GM19238 (cell line): ENCODE results near the gene ANKMY1.

Source experiments
- DNase-seq: peaks from one replicate; pipeline ENCODE4 v3.0.0; 2011; ENCODE audit warnings: low spot score; ENCODE audit not compliant: insufficient read length

Gene ANKMY1

DNA sequence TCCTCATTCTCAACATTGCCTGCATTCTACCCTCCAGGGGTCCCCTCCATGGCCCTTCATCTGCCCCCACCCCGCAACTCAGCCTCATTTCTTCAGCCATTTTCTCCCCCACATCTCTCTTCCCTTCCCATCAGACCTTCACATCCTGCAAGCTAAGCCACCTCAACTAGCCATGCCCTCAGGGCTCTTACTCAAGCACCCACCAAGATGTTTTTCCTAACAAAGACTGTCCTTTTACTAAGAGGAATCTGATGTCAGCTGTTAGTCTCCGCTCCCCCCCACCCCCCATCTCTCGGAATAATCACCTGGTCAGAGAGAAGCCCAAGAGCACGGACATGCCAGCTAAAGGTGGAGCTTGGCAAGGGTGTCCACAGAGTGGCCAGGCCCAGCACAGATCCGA lies 24.0 kb upstream of the ANKMY1 start:
- no peak for DNase-seq

DNA sequence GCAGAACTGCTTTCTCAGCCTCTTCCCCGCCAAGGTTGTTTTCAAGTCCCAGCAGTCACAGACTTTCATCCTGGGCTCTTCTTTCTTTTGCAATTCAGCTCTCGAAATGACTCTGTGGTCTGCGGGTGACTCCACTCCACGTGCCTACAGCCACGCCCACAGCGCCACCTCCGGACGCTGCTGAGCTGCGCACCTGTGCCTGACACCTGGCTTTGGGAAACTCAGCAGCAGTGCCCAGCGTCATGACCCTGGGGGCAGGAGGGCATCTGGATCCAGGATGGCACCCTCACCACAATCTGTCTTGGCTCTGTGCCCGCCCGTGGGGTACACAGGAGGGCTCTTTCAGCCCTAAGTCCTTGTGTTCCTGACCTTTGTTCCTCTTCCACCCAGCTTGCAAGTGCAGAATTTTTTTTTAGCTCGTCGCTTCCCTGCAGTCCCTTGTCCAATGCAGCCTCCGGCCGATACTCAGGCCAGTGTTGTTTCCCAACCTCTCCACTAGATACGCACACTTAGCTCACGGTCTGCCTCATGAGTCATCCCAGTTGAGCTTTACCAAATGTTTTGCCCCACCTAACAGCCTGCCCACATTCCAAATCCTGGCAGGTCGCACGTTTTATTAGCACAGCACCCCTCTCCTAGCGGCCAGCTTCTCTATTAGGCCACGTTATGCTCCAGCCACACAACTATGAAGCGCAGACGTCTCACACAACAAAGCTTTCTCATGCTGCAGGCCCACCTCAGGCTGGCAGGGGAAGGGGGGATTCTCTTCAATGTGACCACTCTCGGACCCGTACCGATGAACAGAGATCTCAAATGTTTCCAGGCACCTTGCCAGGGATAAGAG lies 22.2 kb upstream of the ANKMY1 start:
- DNase-seq: no peak

DNA sequence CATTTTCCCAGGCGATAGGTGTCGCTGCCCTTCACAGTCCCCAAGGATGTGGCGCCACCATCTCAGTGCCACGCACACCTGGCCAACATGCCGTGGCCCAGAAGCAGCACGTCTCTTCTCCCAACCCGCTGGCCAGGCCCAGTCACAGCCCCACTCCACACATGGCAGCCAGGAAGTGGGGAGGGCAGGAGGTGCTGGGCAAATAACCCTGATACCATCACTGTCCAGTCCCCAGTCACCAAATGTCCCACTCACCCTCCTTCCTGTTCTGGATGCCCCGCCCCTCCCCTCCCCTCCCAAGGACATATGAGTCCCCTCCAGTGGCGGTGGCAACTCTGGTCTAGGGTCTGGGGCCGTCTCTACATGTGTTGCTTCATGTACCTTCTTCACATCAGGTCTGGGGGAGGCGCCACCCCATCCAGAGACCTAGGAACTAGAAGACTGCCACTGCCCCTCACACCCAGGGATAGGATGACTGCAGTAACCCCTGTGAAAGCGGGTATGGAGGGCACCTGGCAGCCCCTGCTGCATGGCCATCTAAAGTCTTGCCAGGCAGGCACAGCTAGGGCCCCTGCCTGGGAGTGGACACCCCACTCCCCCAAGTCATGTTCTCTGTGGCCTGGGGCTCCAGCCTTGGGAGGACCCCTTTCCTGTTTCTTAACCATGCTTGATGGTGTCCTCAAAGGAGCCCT lies 21.4 kb upstream of the ANKMY1 start:
- DNase-seq: no peak

DNA sequence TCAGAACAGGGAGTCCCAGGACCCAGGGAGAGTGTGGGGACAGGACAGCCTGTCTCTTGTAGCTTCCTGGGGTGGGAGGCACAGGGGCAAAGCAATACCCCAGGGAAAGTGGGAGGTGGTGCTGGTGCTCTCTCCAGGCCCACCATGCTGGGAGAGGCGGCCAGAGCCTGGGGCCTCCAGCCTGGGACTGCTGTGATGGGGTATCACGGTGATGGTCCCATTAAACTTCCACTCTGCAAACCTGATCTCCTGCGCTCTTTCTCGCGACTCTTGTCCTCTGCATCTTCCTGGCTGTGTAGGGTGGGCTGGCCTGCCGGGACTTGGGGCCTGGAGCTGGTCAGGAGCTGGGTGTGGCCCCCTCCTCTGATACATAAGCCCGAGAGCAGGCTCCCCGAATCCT lies 20.7 kb upstream of the ANKMY1 start:
- no peak for DNase-seq

DNA sequence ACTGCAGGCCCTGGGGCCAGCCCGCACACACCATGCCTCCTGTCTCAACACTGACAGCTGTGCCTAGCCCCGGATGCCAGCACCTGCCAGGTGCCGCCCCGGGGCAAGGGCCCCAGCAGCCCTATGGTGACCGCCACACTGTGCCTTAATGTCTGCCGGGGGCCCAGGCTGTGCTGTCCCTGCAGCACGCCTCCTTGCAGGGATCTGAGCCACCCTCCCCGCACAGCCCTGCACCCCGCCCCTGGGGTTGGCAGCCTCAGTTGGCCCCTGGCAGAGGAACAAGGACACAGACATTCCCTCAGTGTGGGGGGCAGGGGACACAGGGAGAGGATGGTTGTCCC lies 20.3 kb upstream of the ANKMY1 start:
- no peak for DNase-seq

DNA sequence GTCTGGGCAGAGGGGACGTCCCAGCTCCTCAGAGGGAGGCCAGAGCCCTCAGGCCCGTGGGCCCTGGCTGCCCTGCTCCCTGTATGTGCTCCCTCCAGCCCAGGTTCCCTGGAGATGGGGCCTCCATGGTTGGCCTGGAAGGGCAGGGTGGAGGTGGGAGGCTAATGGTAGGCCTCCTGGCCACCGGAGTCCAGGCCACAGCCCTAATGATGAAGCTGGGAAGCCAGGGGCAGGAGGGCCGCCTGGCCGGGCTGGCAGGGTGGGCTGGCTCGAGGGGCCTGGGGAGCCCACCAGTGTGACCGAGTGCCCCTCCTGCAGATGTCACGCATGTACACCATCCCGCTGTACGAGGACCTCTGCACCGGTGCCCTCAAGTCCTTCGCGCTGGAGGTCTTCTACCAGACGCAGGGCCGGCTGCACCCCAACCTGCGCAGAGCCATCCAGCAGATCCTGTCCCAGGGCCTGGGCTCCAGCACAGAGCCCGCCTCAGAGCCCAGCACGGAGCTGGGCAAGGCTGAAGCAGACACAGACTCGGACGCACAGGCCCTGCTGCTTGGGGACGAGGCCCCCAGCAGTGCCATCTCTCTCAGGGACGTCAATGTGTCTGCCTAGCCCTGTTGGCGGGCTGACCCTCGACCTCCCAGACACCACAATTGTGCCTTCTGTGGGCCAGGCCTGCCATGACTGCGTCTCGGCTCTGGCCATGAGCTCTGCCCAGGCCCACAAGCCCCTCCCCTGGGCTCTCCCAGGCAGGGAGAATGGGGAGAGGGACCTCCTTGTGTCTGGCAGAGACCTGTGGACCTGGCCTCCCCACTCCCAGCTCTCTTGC lies 19.7 kb upstream of the ANKMY1 start:
- DNase-seq: no peak

DNA sequence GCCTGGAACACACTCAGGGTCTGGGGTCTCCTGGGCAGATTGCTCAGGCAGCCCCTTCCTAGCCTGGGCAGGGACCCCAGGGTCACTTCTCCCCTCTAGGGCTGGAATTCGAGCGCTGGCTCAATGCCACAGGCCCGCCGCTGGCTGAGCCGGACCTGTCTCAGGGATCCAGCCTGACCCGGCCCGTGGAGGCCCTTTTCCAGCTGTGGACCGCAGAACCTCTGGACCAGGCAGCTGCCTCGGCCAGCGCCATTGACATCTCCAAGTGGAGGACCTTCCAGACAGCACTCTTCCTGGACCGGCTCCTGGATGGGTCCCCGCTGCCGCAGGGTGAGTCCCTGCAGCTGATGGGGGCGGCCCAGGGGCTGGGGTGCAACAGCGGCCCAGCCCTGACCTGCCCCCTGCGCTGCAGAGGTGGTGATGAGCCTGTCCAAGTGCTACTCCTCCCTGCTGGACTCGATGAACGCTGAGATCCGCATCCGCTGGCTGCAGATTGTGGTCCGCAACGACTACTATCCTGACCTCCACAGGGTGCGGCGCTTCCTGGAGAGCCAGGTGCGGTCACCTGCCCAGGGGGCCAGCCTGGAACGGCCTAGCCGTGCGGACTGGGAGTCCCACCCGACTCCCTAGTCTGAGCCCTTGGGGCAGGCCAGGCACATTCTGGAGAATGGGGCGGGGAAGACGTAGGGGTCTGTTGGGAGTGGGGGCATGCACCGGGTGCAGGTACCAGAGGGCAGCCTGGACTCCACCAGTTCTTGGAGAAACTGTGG lies 18.8 kb upstream of the ANKMY1 start:
- DNase-seq: no peak

DNA sequence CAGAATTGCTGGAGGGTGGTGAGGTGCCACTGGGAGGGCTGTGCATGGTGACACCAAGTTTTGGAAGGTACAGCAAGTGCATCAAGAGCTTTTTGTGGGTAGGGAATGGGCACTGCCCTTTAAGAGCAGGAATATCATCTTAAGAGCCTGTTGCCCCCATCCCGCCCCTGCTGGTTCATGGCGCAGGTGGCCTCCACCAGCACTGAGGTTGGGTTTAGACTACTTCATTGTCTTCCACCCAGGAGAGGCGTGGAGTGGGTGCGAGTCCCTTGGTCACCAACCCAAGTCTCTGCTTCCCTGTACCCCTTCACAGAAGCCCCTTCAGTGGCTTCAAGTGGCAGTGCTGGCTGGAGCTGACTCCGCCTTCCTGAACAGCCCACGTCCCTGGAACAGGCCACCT lies 18.2 kb upstream of the ANKMY1 start:
- DNase-seq: no peak

DNA sequence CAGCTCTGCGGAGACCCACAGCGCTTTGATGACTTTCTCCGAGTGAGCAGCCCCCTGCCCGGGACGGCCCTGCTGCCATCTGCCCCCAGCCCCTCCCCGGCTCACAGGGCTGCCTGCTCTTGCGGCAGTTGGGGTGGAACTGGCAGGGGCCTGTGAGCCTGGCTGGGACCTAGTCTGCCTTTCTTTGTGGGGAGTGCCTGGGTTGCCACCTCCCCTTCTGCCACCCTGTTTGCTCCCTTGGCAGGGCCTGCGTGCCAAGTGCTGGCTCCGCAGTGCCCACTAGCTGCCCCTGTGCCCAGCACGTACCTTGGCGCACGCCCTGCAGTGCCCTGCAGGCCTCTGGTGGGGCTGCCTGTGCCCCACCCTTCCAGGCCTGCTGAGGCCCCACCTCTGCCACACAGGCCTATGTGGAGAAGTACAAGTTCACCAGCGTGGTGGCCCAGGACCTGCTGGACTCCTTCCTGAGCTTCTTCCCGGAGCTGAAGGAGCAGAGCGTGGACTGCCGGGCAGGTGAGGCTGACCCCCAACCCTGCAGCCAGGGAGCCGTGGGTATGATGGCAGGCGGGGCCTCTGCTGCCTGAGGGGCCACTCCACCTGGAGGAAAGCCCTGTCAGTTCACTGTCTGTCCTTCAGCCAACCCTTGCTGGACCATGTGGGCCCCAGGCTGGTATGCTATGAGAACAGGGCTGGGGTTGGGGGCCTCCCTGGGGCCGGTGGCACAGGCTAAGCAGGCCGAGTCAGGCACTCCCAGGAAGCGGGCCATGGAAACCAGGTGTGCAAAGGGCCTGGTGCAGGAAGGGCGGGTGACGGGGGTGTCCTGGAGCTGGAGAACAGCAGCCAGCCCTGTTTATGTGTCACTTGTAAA lies 17.5 kb upstream of the ANKMY1 start:
- no peak for DNase-seq

DNA sequence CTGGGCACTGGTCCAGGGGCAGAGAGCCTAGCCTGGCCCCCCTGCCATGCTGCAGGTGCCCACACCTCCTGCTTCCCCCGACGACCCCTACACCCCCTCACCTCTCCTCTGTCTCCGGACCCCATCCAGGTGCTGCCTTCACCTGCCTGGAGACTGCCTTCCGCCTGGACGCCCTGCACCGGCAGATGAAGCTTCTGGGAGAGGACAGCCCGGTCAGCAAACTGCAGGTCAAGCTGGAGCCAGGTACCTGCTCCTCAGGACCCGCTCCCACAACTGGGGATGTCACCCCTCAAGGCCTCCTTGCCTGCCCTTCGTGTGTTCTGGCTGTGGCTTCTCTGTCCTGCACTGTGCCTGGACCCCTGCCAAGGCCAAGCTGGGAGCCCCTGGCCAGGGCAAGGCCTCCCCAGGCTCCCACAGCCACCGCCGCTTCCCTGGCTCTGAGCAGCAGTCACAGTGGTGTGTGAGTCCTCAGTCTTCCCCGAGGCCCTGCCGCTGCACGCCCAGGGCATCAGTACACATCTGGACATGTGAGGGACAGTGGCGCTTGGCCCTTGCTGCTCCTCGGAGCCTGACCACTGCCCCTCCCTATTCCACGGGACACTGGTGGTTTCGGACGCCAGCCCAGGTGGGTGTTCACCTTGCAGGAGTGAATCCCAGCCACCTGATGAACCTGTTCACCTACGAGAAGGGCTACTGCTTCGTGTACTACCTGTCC lies 16.8 kb upstream of the ANKMY1 start:
- DNase-seq: no peak

DNA sequence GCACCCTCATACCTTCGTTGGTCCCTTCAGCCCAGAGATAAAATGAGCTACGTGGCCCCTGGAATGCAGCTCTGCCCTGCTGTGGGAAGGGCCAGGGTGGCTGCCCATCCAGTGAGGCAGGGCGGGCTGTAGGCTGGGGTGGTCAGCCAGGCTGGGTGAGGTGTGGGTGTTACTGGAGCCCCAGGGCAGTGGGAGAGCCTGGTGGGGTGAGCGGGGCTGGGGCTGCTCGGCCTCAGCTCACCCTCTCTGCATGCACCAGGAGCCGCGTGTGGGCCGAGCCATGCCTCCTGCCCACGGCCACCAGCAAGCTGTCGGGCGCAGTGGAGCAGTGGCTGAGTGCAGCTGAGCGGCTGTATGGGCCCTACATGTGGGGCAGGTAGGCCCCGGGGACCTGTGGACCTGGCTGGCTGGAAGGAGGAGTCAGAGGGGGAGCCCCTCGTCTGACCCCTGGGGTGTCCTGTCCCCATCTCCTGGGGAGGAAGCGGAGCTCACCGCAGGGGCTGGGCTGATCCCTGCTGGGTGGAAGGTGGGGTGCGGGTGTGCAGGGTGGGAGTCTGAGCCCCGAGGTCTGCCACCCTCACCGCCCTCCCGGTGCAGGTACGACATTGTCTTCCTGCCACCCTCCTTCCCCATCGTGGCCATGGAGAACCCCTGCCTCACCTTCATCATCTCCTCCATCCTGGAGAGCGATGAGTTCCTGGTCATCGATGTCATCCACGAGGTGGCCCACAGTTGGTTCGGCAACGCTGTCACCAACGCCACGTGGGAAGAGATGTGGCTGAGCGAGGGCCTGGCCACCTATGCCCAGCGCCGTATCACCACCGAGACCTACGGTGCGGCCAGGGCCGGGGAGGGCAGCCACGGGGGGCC lies 16.0 kb upstream of the ANKMY1 start:
- no peak for DNase-seq

DNA sequence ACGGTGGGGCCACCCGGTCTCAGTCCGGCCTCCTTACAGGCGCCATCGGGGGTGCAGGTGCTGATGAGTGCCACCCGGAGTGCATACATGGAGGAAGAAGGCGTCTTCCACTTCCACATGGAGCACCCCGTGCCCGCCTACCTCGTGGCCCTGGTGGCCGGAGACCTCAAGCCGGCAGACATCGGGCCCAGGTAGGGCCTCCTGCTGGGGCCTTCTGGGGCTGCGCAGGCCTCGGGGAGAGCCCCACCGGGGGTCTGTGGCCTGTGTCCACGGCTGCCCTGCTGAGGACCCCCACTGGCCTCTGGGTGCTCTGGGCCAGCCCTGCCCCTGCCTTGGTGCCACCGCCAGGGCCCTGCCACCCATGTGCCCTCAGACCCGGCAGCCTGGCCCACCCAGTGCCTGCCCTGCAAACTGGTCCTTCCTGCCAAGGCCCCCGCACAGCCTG lies 15.3 kb upstream of the ANKMY1 start:
- no peak for DNase-seq

DNA sequence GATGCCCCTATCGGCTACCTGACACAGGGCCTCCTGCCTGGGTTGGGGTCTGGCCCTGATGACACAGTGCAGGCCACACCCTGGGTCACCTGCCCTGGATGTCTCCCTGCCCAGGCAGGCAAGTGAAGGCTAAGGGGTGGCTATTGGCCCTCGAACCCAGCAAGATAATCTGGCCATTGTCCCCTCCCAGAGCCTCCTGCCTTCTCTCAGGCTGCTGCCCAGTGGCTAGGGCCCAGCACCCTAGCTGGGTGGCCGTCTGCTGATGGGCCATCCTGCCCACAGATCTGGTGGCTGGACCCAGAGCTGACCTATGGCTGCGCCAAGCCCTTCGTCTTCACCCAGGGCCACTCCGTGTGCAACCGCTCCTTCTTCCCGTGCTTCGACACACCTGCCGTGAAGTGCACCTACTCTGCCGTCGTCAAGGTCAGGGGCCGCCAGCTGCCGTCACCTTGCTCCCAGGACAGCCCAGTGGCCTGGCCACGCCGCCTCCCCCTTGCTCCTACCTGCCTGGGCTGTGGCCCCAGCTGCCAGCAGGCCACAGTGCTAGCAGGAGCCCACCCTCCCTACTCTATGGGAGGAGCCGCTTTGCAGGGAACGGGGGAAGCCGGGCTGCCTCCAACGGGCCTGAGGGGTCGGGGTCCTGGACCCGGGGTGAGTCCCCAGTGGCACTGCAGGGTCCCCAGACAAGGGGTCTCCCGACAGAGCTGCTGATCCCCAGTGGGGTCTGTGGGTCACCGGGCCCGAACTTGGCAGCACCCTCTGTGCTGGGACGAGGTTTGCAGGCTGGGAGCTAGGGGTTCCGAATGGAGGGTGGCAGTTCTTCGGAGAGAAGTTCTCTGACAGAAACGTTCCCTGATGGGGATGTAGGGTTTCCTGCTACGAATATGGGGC lies 14.6 kb upstream of the ANKMY1 start:
- DNase-seq: no peak

DNA sequence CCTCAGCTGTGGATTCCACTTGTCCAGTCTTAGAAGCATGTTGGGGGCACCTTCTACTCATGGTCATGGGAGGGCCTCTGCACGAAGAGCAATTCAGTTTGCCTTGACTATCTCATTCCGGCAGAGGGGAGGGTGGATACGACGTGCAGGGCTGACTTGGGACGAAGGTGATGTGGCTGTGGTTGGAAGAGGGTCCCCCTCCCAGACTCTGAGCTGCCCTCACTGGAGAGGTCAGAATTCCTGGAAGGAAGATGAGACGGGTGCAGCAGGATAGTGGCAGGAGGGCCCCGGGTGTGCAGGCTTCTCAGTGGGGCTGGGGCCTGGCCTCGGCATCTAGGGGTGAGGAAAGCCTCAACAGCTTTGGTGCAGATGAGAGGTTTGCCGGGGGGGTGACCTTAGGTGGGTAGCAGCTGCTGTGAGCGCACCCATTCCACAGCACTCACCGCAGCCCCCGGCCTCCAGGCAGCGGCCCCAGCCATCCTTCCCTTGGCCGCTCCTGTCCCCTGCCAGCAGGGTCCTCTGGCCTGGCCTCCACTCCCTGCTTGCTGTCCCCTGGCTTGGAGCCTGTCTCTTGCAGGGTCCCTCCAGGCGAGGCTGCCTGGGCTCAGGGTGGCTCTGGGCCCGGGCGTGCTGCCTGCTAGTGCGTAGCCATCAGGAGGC lies 13.7 kb upstream of the ANKMY1 start:
- no peak for DNase-seq

DNA sequence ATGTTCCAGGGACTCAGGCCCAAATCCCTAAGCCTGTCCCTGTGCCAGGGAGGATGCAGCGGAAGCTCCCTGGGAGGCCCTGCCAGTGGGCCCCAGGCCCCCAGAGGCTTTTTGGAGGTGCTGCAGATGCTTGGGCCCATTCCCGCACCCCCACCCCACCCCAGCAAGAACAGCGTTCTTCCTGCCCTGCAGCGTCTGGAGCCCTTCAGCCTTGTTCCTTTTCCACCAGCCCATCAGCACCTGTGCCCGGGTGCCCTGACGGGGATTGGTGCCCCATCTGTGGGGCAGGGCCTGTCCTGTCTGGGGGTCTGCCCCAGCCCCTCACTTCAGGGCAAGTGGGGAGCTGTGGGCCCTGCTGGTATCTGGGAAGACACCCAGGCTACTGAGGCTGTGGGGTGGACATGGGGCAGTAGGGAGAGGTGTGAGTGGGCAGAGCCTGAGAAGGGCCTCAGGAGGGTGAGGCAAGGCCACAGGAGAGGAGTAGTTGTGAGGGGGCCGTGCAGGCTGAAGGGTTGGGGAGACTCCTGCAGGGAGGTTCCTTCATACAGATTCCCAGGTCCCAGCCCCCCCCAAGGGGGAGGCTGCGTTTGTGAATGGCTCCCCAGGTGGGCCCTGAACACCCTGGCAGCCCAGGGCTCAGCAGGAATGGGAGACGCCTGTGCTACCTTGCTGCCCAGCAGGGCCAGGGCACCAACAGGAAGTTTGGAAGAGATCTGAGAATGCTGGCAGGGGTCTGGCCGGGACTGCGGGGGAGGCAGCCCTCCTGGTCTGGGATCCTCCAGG lies 12.9 kb upstream of the ANKMY1 start:
- no peak for DNase-seq

DNA sequence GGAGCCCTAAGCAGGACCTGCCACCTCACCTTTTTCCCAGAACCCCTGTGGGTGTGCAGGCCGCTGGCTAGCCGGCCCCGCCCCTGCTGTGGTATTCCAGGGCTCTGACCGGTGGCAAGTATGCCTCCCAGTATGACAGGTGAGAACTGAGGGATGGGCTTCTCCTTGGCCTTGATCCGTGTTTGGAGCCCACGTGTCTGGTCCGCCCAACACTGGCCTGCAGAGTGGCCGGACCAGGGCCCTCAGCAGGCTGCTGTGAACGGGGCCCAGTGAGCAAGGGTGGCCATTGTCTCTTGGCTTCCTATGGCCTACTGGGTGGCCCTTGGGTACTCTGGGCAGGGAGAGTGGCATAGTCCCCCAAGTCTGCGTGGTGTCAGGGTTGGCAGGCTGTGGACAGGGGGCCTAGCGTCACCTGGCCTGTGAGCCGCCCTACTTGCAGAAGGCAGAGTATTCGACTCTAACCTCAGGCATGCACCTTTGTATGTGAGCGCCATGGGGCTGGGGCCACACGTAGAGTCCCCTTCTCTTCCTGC lies 12.3 kb upstream of the ANKMY1 start:
- no peak for DNase-seq
